NCI-H2171 (cell line): Measurements from ENCODE around the gene MEMO1.
"Not testable (repeated sequence)": the region's sequence is repeated elsewhere in the genome, so short reads cannot be mapped to it uniquely, and the experiment has no call there.

Experiments
- DNase-seq: peaks from one replicate; lab custom pipeline; 2025; lab: John Stamatoyannopoulos, UW

Gene MEMO1

DNA sequence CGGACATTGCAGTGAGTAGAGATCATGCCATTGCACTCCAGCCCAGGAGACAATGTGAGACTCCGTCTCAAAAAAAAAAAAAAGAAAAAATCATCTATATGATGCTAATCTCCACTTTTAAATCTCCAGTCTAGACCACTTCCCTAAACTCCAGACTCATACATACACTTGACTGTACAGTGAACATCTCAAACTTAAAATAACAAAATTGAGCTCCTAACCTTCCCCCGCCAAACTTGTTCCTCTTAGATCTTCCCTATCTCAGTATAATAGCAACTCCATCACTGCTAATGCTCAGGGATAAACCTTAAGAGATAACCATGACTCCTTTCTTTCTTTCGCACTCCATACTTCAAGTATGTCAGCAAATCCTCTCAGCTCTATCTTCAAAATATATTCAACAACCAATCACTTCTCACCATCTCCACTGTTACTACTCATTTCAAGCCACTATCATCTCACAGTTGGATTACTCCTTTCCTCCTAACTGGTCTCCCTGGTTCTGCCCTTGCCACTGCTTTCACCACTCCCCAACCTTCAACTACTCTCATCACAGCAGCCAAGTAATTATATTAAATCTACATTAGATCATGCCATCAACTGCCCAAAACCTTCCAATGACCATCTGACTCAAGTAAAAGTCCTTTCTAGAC is 12.0 kb downstream of the MEMO1 start:
- no peak for DNase-seq

DNA sequence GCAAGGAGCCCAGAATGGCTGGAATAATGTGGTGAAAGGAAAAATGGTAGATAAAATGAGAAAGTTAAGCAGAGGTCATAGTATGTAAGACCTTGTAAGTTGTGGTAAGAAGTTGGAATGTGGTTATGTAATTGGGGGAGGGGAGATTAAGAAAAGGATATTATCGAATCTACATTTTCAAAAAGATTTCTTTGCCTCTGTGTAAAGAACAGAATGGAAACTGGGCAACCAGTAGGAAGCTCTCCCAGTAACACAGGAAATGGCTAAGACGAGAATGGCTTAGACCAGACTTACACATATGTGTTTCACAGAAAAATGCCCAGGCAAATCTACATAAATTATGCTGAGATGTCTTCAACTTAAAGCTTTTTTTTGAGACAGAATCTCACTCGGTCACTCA is 13.2 kb downstream of the MEMO1 start:
- DNase-seq: no peak

DNA sequence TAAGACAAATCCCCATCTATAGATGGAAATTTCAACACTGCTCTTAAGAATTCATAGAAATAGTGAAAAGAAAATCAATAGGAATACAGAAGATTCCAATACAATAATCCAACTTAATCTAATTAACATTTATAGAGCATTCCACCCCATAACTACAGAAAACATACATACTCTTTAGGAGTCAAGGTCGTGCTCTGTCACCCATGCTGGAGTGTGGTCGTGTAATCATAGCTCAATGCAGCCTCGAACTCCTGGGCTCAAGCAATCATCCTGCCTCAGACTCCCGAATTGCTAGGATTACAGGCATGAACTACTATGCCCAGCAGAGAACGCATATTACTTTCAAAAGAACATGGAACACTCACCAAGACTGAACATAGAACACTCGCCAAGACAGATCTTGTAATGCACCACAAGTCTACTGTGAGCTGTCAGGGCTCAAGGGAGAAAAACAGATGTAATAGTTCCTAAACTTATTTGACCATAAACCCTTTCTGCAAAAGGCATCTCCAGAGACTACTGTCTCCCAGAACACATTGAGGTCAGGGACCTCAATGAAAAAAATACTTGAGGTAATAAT is 14.1 kb downstream of the MEMO1 start:
- DNase-seq: no peak

DNA sequence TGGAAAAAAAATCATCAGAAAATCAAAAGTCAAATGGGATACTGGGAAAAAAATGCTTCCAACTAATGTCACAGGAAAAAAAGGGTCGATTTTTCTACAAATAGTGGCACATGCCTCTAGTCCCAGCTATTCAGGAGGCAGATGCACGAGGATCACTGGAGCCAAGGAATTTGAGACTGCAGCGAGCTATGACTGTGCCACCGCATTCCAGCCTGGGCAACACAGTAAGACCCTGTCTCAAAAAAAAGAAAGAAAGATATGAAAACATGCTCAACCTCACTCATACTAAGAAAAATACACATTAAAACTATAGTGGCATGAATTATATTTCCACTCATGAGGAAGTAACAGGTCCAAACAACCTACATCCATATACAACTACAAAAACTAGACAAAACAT is 17.9 kb downstream of the MEMO1 start:
- no peak for DNase-seq

DNA sequence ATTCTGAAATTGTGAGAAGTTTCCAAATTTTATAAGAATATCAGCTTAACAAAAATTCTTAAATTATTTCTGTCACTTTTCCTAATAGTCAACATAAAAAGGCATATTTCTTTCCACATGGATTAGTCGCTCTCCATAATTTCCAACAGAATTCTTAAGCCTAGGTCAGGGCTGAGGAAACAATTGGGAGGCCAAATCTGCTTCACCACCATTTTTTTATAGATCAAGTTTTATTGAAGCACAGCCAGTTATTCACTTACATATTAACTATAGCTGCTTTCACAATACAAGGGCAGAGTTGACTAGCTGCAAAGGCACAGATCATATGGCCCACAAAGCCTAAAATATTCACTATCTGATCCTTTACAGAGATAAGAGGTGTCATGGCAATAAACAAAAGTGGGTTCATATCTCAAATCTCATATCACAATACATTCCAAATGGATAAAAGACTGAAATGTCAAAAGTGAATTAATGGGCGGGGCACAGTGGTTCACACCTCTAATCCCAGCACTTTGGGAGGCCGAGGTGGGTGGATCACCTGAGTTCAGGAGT is 18.7 kb downstream of the MEMO1 start:
- DNase-seq: no peak

DNA sequence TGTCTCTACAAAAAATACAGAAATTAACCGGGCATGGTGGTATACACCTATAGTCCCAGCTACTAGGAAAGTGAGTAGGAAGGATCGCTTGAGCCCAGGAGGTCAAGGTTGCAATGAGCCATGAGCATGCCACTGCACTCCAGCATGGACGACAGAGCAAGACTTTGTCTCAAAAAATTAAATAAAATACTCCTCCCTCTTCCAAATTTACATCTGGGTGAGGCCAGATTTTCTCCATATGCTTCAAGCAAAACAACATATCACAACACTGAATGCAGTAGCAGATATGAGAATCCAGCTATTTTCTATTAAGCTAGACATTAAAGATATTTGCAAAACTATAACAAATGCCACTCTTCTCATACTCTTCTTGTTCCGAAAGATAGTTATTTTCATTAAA is 20.9 kb downstream of the MEMO1 start:
- no peak for DNase-seq

DNA sequence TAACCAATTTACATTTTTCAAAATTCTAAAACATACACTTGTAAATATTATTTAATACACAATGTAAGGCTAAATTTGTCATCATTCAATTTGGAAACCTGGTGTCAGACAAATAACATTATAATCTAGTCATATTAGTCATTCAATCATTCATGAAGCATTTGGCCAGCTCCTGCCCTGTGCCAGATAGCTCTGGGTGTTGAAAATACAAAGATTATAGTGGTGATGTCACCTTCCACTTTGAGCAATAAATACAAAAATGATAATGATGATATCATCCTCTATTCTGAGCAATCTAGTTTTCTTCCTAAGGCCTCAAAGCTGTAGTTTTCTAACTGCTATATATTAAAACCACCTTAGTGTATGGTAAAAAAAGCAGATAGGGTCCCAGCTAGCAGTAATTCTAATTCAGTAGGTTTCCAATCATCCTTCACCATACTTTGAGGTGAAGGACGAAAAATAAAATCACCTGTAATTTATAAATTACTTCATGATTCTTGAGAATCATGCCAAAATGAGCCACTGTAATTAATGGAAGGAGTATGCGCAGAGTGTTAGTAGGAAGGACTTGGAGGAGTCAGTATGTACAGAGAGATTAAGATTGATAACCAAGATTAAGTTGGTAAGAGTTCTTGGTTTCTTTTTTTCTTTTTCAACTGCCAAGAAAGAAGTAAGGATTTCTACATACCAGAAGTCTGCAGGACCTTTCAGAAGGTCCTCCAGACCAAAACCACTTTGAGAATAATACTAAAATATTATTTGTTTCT is 23.2 kb downstream of the MEMO1 start:
- no peak for DNase-seq

DNA sequence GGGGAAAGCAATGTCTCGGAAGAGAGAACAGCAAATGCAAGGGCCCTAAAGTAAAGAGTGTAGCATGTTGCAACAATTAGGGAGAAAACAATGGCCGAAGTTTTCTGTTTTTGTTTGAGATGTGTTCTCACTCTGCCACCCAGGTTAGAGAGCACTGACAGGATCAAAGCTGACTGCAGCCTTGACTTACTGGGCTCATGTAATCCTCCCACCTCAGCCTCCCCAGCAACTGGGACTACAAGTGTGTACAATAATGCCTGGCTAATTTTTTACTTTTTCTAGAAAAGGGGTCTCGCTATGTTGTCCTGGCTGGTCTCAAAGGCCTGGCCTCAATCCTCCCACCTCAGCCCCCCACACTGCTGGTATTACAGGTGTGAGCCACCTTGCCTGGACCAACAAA is 23.9 kb downstream of the MEMO1 start:
- DNase-seq: no peak

DNA sequence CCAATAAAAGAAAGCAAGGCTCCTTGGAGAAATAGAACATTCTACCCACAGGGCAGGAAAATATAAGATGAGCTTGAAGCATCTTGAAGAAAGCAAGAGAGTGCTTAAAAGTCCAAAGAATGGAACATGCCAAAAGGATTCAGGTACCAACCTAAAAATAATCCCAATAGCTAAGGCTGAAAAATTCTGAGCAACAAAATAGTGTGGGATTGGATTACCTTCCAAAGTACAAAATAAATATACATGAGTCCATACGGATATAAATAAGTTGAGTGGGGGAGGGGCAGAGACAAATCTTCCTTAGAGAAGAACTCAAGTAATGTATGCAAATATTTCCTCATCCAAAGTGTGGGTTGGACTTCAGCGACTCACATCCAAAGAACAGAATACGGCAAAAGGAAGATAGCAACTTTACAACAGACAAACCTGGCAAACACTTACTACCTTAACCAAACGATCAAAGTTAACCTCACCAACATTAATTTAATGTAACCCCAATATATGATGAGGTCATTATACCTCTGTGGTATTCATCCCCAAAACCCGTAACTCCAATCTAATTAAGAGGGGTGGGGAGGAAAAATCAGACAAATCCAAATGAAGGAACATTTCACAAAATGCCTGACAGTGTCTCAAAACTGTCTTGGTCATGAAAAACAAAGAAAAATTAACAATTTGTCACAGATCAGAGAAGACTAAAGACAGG is 26.9 kb downstream of the MEMO1 start:
- DNase-seq: no peak

DNA sequence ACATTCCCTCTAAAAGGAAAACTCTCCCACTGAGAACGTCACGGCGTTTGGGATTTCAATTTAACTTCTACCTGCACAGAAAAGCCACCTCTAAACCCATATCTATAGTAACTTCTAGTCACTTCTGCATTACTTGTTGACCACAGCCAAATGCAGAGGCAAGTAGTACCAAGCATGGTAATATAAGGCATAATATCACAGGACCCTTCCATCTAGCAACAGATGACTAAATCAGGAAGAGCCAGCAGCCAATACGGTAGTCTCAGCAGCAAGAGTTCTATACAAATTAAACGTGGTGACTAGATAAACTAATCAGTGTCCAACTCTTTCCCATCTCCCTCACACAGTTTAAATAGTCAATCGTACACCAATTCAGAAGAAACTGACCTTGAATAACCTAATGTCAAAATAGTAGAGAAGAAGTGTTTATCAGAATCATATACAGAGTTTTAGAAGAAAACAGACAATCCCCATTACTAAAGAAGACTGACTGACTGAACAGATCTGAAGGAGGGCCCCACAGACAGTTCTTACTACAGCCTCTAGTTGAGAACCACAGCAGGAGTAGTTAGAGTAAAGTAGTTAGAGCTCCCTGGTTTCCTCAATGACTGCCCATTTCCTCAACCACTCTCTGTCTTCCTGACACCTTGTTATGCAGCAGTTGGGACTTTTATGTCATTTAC is 30.0 kb downstream of the MEMO1 start:
- no peak for DNase-seq

DNA sequence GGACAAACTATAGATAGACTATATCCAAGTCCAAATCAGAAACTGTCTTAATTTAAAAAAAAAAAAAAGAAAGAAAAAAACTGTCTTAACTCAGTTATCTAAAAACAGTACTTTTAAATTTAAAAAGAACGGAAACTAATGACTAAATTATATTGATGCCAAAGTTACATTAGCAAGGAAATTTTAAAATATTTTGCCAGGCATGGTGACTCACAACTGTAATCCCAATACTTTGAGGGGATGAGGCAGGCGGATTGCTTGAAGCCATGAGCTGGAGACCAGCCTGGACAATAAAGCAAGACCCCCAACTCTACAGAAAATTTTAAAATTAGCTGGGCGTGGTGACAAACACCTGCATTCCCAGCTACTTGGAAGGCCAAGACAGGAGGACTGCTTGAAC is 30.9 kb downstream of the MEMO1 start:
- no peak for DNase-seq

DNA sequence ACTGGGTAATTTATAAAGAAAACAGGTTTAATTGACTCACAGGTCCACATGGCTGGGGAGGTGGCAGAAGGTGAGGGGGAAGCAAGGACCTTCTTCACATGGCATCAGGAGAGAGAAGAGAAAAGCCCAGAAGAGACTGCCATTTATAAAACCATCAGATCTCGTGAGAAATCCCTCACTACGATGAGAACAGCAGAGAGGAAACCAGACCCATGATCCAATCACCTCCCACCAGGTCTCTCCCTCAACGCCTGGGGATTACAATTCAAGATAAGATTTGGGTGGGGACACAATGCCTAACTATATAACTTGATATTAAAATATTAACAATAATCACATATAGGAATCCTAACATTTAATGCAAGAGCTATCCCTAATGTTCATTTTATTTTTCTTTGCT is 31.8 kb downstream of the MEMO1 start:
- DNase-seq: no peak

DNA sequence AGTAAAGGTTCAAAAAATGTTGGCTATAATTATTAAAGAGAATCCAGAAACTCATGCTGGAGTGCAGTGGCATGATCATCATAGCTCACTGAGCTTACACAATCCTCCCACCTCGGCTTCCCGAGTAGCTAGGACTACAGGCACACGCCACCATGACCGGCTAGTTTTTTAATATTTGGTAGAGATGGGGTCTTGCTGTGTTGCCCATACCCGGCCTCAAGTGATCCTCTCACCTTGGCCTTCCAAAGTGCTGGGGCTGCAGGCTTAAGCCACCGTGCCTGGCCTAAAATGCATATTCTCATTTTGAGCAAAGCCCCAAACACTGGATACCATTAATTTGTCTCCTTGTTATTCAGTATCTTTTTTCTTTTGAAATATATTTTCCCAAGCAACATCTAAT is 32.4 kb downstream of the MEMO1 start:
- no peak for DNase-seq

DNA sequence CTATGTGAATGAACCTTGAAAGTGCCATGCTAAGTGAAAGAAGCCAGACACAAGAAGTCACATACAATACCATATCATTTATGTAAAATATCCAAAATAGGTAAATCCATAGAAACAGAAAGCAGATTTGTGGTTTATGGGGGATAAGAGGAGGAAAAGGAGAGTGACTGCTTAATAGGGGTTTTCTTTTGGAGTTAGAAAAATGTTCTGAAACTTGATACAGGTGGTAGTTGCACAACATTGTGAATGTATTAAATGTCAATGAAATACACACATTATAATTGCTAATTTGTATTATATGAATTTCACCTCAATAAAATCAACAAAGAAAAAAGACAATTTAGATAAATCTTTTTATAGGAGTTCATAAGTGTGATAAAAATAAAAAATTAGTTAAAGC is 37.1 kb downstream of the MEMO1 start:
- no peak for DNase-seq

DNA sequence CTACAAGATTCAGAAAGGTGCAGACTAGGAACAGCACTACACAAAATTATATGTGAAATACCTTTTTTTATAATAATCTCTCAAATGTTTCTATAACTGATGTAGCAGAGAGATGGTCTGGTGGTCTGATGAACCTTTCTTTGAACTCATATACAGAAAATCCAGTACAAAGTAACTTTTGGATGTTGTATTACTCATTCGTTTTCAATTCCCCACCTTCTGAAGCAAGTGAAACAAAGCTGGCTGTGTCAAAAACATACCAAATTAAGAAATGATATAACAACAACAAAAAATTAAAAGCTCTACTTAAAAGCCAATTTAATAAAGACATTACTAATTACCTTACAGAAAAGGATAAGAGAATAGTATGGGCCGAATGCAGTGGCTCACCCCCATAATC is 38.7 kb downstream of the MEMO1 start:
- no peak for DNase-seq

DNA sequence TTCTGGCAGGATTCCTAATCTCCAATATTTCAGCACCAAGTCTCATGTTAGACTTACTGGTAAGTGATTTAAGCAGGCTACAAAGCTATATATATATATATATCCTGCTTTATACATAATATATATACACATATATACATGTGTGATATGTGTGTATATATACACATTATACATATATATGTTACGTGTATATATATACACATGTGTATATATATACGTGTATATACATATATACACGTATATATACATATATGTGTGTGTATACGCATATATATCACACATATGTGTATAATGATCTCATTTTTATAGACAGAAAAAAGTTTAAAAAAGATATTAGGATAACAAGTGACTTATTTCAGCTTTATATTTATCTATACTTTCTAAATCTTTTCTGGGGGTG is 41.6 kb downstream of the MEMO1 start:
- no peak for DNase-seq

DNA sequence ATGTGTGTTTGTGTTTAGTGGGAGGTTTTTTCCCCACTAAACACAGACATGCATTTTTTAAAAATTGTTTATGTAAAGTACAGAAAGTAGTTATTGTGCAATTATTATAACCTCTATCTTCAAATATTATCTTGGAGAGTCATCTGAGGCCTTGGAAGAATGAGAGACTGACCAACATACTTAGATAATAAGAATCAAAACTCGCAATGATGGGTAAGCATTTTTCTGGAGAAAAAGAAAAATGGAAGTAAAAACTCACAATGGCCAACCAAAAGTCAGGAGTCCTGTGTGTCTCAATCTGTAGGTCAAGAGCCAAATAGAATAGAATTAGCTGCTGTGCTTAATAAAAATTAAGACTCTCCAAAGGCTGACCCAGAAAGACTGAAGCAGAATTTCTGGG is 43.0 kb downstream of the MEMO1 start:
- no peak for DNase-seq

DNA sequence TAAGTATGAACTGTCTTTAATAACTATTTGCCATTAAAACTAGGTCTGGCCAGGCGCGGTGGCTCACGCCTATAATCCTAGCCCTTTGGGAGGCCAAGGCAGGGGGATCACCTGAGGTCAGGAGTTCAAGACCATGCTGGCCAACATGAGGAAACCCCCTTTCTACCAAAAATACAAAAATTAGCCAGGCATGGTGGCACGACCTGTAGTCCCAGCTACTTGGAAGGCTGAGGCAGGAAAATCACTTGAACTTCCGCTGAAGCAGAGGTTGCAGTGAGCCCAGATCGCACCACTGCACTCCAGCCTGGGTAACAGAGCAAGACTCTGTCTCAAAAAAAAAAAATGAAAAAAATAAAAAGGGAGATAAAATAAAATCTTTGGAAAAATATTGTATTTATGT is 44.4 kb downstream of the MEMO1 start:
- not testable (repeated sequence) for DNase-seq

DNA sequence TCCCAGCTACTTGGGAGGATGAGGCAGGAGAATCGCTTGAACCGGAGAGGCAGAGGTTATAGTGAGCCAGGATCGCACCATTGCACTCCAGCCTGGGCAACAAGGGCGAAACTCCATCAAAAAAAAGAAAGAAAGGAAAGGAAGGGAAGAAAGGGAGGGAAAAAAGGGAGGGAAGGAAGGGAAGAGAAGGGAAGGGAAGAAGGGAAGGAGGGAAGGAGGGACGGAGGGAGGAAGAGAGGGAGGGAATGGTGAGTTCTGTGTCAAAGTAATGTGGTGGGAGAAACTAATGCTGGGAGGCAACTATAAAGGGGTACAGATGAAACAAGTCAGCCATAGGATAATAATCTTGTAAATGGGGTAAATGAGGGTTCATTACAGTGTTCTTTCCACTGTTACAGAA is 45.7 kb downstream of the MEMO1 start:
- DNase-seq: no peak

DNA sequence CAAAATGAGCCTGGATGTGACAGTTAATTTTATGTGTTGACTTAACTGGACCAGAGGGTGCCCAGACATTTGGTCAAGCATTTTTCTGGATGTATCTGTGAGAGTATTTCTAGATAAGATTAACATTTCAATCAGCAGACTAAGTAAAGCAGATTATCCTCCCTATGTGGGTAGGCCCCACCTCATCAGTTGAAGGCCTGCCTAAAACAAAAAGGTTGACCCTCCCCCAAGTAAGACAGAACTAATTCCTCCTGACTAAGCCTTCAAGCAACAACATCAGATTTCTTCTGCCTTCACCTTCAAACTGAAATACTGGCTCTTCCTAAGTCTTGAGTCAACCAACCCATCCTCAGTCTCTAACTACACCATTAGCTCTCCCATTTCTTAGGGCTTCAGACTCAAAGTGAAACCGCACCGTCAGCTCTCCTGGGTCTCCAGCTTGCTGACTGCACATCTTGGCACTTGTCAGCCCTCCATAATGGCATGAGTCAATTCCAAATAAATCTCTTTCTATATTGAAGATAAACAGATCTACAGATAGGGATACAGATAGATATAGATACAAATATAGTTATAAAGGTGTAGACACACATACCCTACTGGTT is 47.9 kb downstream of the MEMO1 start:
- DNase-seq: no peak

DNA sequence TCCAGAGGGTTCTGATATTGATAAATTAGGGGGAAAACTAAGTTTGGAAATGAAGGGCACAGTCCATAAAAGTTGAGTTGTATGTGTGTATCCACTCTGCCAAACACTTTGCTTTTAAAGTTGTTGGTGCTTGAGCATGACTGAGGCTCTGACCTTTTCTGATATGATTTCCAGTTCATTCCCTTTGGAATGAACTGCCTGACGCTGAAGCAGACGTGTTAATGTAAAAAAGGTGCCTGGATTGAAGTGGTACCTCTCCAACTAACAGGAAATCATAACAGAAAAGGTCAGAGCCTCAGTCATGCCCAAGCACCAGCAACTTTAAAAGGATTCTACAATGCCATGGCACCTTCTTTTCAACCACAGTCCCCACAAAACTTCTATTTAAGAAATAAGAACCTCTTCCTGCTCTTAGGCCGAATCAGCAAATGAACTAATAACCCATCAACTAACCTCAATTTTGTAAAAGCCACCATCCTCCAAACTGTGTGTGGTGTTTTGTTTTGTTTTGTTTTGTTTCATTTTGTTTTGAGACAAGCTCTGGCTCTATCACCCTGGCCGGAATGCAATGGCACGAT is 52.6 kb downstream of the MEMO1 start:
- no peak for DNase-seq
